Endothelial cell of umbilical vein (primary cell): ENCODE data around the gene BOLL. TPM values are rescaled to one million over a fixed set of nuclear protein-coding genes. Genes with fewer than 3 reads are reported as not detected.

Source experiments
- BruUV-seq: library from RNA; stranded (reverse); fragments of 400-500 nt; replicated peaks from 2 replicates; lab custom pipeline; 2021; lab: Mats Ljungman, UMichigan
- CTCF ChIA-PET: fragments of 300-600, 350-600 bp; sonication (Branson Sonifier 250); formaldehyde crosslinking; loops from one replicate; lab custom pipeline; 2021; ENCODE audit warnings: antibody characterized with exemption, inconsistent platforms; lab: Charles Lee
- POLR2A ChIA-PET: fragments of 300-600, 350-600 bp; sonication (Branson Sonifier 250); formaldehyde crosslinking; loops from one replicate; lab custom pipeline; 2021; ENCODE audit warnings: antibody characterized with exemption, inconsistent platforms; lab: Charles Lee
- DNase-seq: peaks from one replicate; pipeline ENCODE4 v3.0.0-alpha.2; 2011; ENCODE audit warnings: low read depth, low spot score
- FAIRE-seq: peaks from 2 replicates; lab custom pipeline; 2011; peaks lifted over from hg19 to GRCh38; lab: Jason Lieb, UNC
- H2AFZ ChIP-seq: 2 replicates; pipeline ENCODE4 v1.6.0; 2012; ENCODE audit warnings: low read depth, low read length, control low read depth, inconsistent platforms
- H3K27ac ChIP-seq: 2 replicates; pipeline ENCODE4 v1.5.1; 2011; ENCODE audit warnings: low read depth, mild to moderate bottlenecking, control low read depth, low read length, moderate library complexity; ENCODE audit not compliant: insufficient read depth
- H3K27me3 ChIP-seq, 2 experiments: 2 replicates each; pipeline versions ENCODE4 v1.6.0 to v1.6.1; 2011; ENCODE audit warnings: low read length in 2 of 2, mixed read lengths in 1 of 2; ENCODE audit not compliant: control insufficient read depth in 2 of 2, insufficient read depth in 2 of 2
- H3K36me3 ChIP-seq, 2 experiments: 2 replicates in 1 of 2; 3 replicates in 1 of 2; pipeline ENCODE4 v1.5.1; 2011; ENCODE audit warnings: low read length in 2 of 2, mild to moderate bottlenecking in 1 of 2, moderate library complexity in 1 of 2; ENCODE audit not compliant: control insufficient read depth in 2 of 2, insufficient read depth in 2 of 2; ENCODE audit errors: extremely low read depth in 1 of 2
- H3K4me1 ChIP-seq: 3 replicates; pipeline ENCODE4 v1.5.1; 2011; ENCODE audit warnings: mild to moderate bottlenecking, low read length; ENCODE audit not compliant: control insufficient read depth, insufficient read depth; ENCODE audit errors: extremely low read depth
- H3K4me2 ChIP-seq: 2 replicates; pipeline ENCODE4 v1.6.1; 2011; ENCODE audit warnings: low read length, control low read depth, mixed read lengths; ENCODE audit not compliant: insufficient read depth
- H3K4me3 ChIP-seq, 3 experiments: fragments of 200-600 bp in 1 of 3; sonication (generic), shearing (Covaris generic) in 1 of 3; replicated peaks in 1 of 3; 2 replicates each; pipeline ENCODE4 v1.5.1; 2011 to 2016; ENCODE audit warnings: control low read depth in 3 of 3, low read length in 3 of 3, mild to moderate bottlenecking in 2 of 3, inconsistent platforms in 1 of 3, low read depth in 1 of 3, moderate library complexity in 1 of 3; ENCODE audit not compliant: insufficient read depth in 1 of 3
- H3K79me2 ChIP-seq: 2 replicates; pipeline ENCODE4 v1.6.0; 2012; ENCODE audit warnings: low read length, inconsistent platforms; ENCODE audit not compliant: control insufficient read depth, insufficient read depth
- H3K9ac ChIP-seq: replicated peaks from 2 replicates; pipeline ENCODE3; 2011; ENCODE audit warnings: low read length, control low read depth; ENCODE audit not compliant: insufficient read depth; ENCODE audit errors: extremely low read depth
- H3K9me1 ChIP-seq: replicated peaks from 3 replicates; pipeline ENCODE4 v1.6.0; 2011; ENCODE audit warnings: mild to moderate bottlenecking, low read length; ENCODE audit not compliant: control insufficient read depth, insufficient read depth; ENCODE audit errors: extremely low read depth
- H3K9me3 ChIP-seq: replicated peaks from 2 replicates; pipeline ENCODE4 v1.5.1; 2012; ENCODE audit warnings: low read length, inconsistent platforms; ENCODE audit not compliant: control insufficient read depth, insufficient read depth
- H4K20me1 ChIP-seq: replicated peaks from 2 replicates; pipeline ENCODE3; 2011; ENCODE audit warnings: mild to moderate bottlenecking, low read length; ENCODE audit not compliant: control insufficient read depth, insufficient read depth; ENCODE audit errors: extremely low read depth
- CTCF ChIP-seq, 2 donors: IDR thresholded peaks; 1 replicate in 1 of 2; 2 replicates in 1 of 2; pipeline ENCODE4 v1.5.1; 2011; ENCODE audit warnings: low read length in 2 of 2, mild to moderate bottlenecking in 2 of 2, moderate library complexity in 2 of 2, control low read depth in 1 of 2, inconsistent platforms in 1 of 2, low read depth in 1 of 2; ENCODE audit not compliant: insufficient read depth in 1 of 2; ENCODE audit errors: extremely low read depth in 1 of 2
- EZH2 ChIP-seq: IDR thresholded peaks from 2 replicates; pipeline ENCODE4 v1.6.1; 2012; ENCODE audit warnings: borderline replicate concordance, low read depth, mild to moderate bottlenecking, moderate library complexity, low read length, inconsistent platforms; ENCODE audit not compliant: severe bottlenecking
- FOS ChIP-seq: IDR thresholded peaks from 2 replicates; pipeline ENCODE4 v1.6.1; 2011; ENCODE audit warnings: mild to moderate bottlenecking, low read length, moderate library complexity, borderline replicate concordance; ENCODE audit not compliant: insufficient read depth
- GATA2 ChIP-seq: IDR thresholded peaks from 2 replicates; pipeline ENCODE4 v1.7.0; 2011; ENCODE audit warnings: low read depth, mild to moderate bottlenecking, moderate library complexity, mixed read lengths, low read length; ENCODE audit not compliant: insufficient read length, insufficient read depth
- JUN ChIP-seq: IDR thresholded peaks from 2 replicates; pipeline ENCODE4 v1.6.1; 2011; ENCODE audit warnings: borderline replicate concordance, low read depth; ENCODE audit not compliant: insufficient read length, insufficient read depth
- MYC ChIP-seq: IDR thresholded peaks from one replicate; pipeline ENCODE4 v1.6.1; 2011; ENCODE audit warnings: mild to moderate bottlenecking, low read depth, low read length
- POLR2A ChIP-seq: IDR thresholded peaks from 2 replicates; pipeline ENCODE4 v1.6.1; 2012; ENCODE audit warnings: low read depth, mild to moderate bottlenecking, control low read depth, low read length
- POLR2AphosphoS5 ChIP-seq: IDR thresholded peaks from 2 replicates; pipeline ENCODE4 v1.6.1; 2012; ENCODE audit warnings: low read depth, mild to moderate bottlenecking, control low read depth, low read length, moderate library complexity; ENCODE audit not compliant: insufficient read depth
- dilution Hi-C: fragments of 300-500 bp; cut with MboI; formaldehyde crosslinking; loops from one replicate; pipeline ENCODE4 v1.15.0; 2019; ENCODE audit warnings: low sequenced_read_pairs; ENCODE audit not compliant: extremely low pct_ligation_motif_present
- intact Hi-C: fragments of 100-400 bp; cut with micrococcal nuclease; formaldehyde crosslinking; loops from one replicate; pipeline ENCODE4 v1.10.0; 2022
- polyA plus RNA-seq, 4 experiments: library from polyadenylated mRNA; depleted of rRNA in 3 of 4; stranded (reverse) in 3 of 4; unstranded in 1 of 4; fragments of >200 nt; gene quantifications; 2 replicates each; pipeline versions ENCODE4 v1.2.1 to v1.2.3, GENCODE V29; 2011 to 2012; ENCODE audit warnings: missing spikeins in 1 of 4
- total RNA-seq: library from RNA; stranded (reverse); gene quantifications from 2 replicates; pipeline ENCODE4 v1.2.3, GENCODE V29; 2021
- TF ChIP-seq, protein P1 (sequence below): IDR thresholded peaks from 2 replicates; pipeline ENCODE4 v1.6.1; 2011; ENCODE audit not compliant: insufficient read depth, insufficient read length

BOLL gene
- total and polyA plus RNA-seq, 2 donors (not counting 3 experiments of a cell fraction or from before 2014, with no cell fraction given) = not detected

- Histone ChIP-seq H2AFZ (no peak overlapping the region), H3K27ac (no peak overlapping the region), H3K4me1 (peaks cover 5% of the 10 kb centered on the region), H3K4me3 (no peak overlapping the region), H4K20me1 (no peaks in the 10 kb centered on the region), H3K4me2 (no peak overlapping the region), H3K27me3 (peaks cover 0 to 2% of the 10 kb centered on the region in 2 experiments), H3K9me3 (no peaks in the 10 kb centered on the region), H3K9me1 (no peaks in the 10 kb centered on the region), H3K79me2 (no peaks in the 10 kb centered on the region), H3K9ac (no peak overlapping the region), H3K36me3 (no peaks in the 10 kb centered on the region)
- no peak for DNase-seq
- no TSS peak for BruUV-seq
- TF ChIP-seq FOS (no peak), CTCF (IDR thresholded peaks at IDR 0.05; ENCODE audit: extremely low read depth in 1 of 2, insufficient read depth in 1 of 2, low read depth in 1 of 2, low read length in 2 of 2) (no peak), POLR2A (no peak), POLR2AphosphoS5 (no peak), EZH2 (no peak), MYC (no peak), GATA2 (no peak), JUN (no peak)
- TF ChIP-seq, protein P1, sequence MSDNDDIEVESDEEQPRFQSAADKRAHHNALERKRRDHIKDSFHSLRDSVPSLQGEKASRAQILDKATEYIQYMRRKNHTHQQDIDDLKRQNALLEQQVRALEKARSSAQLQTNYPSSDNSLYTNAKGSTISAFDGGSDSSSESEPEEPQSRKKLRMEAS = no peak
- no peak for FAIRE-seq
- ChIA-PET CTCF (interaction anchor here (1.0 to 4.0 kb wide), 5 partner anchors 13 to 497 kb away, joined by 3 to 55 read pairs (median 8); no protein-coding TSS in a partner anchor), POLR2A (no interaction called here)
- intact Hi-C loops (loop anchor here (10.0 kb wide), 1 partner anchor 1665 kb away; no protein-coding TSS in a partner anchor), dilution Hi-C loops (no loop called here)
Observed at GRCh38 chr2:197800091-197800490, 15.0 kb upstream of the BOLL start.
